Left ventricle myocardium inferior (tissue), 1 donor: Measurements from ENCODE around the gene PRLR. TPM values are rescaled to one million over a fixed set of nuclear protein-coding genes. Genes with fewer than 3 reads are reported as not detected.

Experiments
- DNase-seq: peaks from one replicate; pipeline ENCODE4 v3.0.0-alpha.2; 2020
- H3K27ac ChIP-seq: fragments of 200-600 bp; replicated peaks from 2 replicates; pipeline ENCODE4 v1.8.0; 2021
- H3K27me3 ChIP-seq: fragments of 200-600 bp; 2 replicates; pipeline ENCODE4 v1.8.0; 2021; ENCODE audit warnings: low read depth
- H3K36me3 ChIP-seq: fragments of 200-600 bp; 2 replicates; pipeline ENCODE4 v1.8.0; 2021
- H3K4me1 ChIP-seq: fragments of 200-600 bp; 2 replicates; pipeline ENCODE4 v1.8.0; 2021
- H3K4me3 ChIP-seq: fragments of 200-600 bp; 2 replicates; pipeline ENCODE4 v1.8.0; 2021; ENCODE audit warnings: mild to moderate bottlenecking, moderate library complexity
- H3K9me3 ChIP-seq: fragments of 200-600 bp; replicated peaks from 2 replicates; pipeline ENCODE4 v1.8.0; 2021
- CTCF ChIP-seq: fragments of 200-600 bp; IDR thresholded peaks from 2 replicates; pipeline ENCODE4 v1.8.0; 2021; ENCODE audit warnings: antibody characterized with exemption, mild to moderate bottlenecking, borderline replicate concordance
- intact Hi-C: fragments of 100-400 bp; cut with micrococcal nuclease; formaldehyde crosslinking; loops from one replicate; pipeline ENCODE4 v1.11.0; 2022
- total RNA-seq: library from RNA; stranded (reverse); fragmentation: NEBNext Ultra II Directional; extraction: Animal tissue kit (Norgen Biotek cat#: 25700); gene quantifications from one replicate; pipeline ENCODE4 v1.2.1, GENCODE V29; 2021
- donor health status: DM: no; HTN: yes; CAD: no; lungs with severe emphysema.

PRLR gene
- total RNA-seq, 1 donor from 2014 or later: 0.66 TPM

GRCh38 chr5:35061211-35061770 lies 169.0 kb downstream of the PRLR start:
- no peaks in the 10 kb centered on the region for H3K4me1 ChIP-seq
- no peaks in the 10 kb centered on the region for H3K36me3 ChIP-seq
- TF ChIP-seq CTCF: no peak
- peaks cover 35% of the 10 kb centered on the region for H3K27me3 ChIP-seq
- DNase-seq: no peak
- H3K9me3 ChIP-seq: no peaks in the 10 kb centered on the region
- no peak overlapping the region for H3K27ac ChIP-seq
- no peak overlapping the region for H3K4me3 ChIP-seq
- intact Hi-C loops: no loop called here

DNA sequence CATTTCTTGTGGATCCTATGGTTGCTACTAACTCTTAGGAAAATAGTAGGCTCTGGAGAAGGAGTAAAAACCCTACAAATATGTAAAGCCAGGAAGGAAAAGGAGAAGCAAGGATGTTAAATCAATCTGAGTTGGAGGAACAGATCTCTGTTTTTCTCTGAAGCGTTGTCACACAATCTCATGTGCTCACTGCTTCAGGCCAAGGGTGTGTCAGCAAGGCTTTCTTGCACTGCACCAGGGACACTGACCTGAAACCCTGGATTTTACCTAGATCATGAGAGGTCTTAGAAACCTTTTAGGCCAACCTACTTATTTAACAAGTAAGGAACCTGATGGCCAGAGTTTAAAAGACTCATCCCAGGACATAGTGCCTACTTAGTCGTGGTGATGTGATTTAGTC lies 170.1 kb downstream of the PRLR start:
- intact Hi-C loops: no loop called here

DNA sequence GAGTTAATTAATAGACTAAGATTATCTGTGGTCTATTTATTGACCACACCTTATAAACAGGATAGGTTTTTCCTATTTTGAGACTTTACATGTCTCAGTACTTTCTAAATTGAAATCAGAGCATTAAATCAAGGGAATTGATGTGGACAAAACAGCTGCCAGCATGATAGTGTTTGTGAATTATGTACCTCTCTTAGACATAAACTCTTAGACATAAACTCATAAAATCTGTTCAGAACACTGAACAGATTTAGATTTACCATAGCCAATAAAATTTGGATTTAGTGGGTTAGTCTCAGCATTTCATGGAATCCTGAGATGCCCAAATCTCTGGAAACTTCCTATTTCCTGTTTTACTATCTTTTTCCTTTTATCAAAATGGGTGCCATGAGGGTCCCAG lies 171.0 kb downstream of the PRLR start:
- no peak for TF ChIP-seq CTCF
- no peak overlapping the region for H3K27ac ChIP-seq
- no peaks in the 10 kb centered on the region for H3K9me3 ChIP-seq
- no peak for DNase-seq
- no peaks in the 10 kb centered on the region for H3K4me1 ChIP-seq
- intact Hi-C loops: no loop called here
- peaks cover 37% of the 10 kb centered on the region for H3K27me3 ChIP-seq
- H3K36me3 ChIP-seq: no peaks in the 10 kb centered on the region
- no peak overlapping the region for H3K4me3 ChIP-seq

More for the DNA sequence above, 170.1 kb downstream of the PRLR start:
- H3K36me3 ChIP-seq: no peaks in the 10 kb centered on the region
- DNase-seq: no peak
- H3K27me3 ChIP-seq: peaks cover 37% of the 10 kb centered on the region
- H3K9me3 ChIP-seq: no peaks in the 10 kb centered on the region
- no peak overlapping the region for H3K27ac ChIP-seq
- no peaks in the 10 kb centered on the region for H3K4me1 ChIP-seq
- TF ChIP-seq CTCF: no peak
- no peak overlapping the region for H3K4me3 ChIP-seq

- no peaks in the 10 kb centered on the region for H3K36me3 ChIP-seq
- no peaks in the 10 kb centered on the region for H3K4me1 ChIP-seq
- intact Hi-C loops: no loop called here
- DNase-seq: no peak
- H3K27ac ChIP-seq: no peak overlapping the region
- no peaks in the 10 kb centered on the region for H3K9me3 ChIP-seq
- H3K27me3 ChIP-seq: peaks cover 38% of the 10 kb centered on the region
- TF ChIP-seq CTCF: no peak
- H3K4me3 ChIP-seq: no peak overlapping the region
Observed at GRCh38 chr5:35058374-35058788, 171.9 kb downstream of the PRLR start.

- H3K27me3 ChIP-seq: peaks cover 49% of the 10 kb centered on the region
Observed at GRCh38 chr5:35056686-35057085, 173.6 kb downstream of the PRLR start.

More at GRCh38 chr5:35056686-35057085, 173.6 kb downstream of the PRLR start:
- DNase-seq: no peak
- TF ChIP-seq CTCF: no peak
- no peaks in the 10 kb centered on the region for H3K4me1 ChIP-seq
- no peaks in the 10 kb centered on the region for H3K36me3 ChIP-seq
- peaks cover 5% of the 10 kb centered on the region for H3K9me3 ChIP-seq
- intact Hi-C loops: no loop called here
- no peak overlapping the region for H3K27ac ChIP-seq
- H3K4me3 ChIP-seq: no peak overlapping the region
